HG02798 (cell line): ENCODE measurements around the gene SLC4A7.
A peak's percentile ranks its signal among the peaks of the same experiment; 100 is the strongest.
"Not testable (repeated sequence)": the region's sequence is repeated elsewhere in the genome, so short reads cannot be mapped to it uniquely, and the experiment has no call there.

Experiments
- ATAC-seq: cut with Tn5 transposase; IDR thresholded peaks from one replicate; pipeline ENCODE4 v1.9.1; 2021; ENCODE audit warnings: mild to moderate bottlenecking; ENCODE audit not compliant: unreplicated experiment, poor library complexity

SLC4A7 gene

DNA sequence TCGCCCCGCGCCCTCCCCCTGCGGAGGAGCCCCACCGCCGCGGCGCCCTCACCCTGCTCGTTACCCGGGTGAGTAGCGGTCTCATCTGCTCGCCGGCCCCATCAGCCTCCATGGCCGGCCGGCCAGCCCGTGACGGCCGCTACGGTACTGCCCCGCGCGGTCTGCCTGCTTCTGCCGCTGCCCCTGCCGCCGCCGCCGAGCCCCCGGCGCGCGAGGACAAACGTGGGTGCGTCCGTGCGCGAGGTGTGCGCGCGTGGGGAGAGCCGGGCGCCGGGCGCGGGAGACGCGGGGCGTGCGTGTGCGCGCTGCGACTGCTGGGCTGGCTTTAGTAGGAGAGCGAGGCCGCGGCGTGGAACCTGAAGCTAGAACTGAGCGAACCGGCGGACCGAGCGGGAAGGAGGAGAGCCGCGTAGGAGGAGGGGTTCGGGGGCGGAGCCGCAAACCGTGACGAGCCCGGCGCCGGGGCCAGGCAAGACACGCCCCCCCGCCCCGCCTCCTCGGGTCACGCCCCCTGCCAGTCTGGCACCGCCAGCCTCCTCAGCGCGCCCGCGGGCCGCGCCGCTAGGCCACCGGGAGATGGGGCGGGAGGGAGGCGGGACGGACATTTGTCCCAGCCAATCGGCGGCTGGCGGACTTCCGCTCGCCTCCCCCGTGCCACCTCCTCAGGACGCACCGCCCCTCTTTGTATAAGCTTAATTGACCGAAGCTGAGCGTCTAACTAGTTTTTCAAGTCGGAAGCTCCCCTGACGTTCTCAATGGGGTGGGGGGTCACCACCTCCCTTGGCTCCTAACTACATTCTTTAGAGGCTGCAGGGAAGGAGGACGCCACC lies at the start of gene SLC4A7:
Gene SLC4A7, minus strand, starts transcription at position 370 of the 830 bp plus-strand sequence. Its CDS starts 258 bp downstream, at position 112.
- ATAC-seq, result peak; percentile 93

DNA sequence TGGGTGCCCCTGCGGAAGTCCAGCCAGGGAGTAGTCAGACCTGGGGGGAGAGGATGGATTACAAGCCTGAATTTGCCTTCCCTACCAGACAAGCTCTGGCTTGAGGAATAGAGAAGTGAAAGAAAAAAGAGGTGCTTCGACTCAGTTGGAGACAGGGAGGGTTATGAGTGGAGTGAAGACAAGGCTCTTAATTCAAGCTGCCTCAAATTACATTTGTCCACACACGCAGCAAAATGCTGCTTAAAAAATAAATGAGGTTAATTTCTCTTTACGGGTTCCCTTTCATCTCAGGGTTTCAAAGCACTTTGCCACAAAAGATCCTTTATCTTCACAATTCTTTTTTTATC lies 49.0 kb upstream of the SLC4A7 start:
- ATAC-seq, result no peak

DNA sequence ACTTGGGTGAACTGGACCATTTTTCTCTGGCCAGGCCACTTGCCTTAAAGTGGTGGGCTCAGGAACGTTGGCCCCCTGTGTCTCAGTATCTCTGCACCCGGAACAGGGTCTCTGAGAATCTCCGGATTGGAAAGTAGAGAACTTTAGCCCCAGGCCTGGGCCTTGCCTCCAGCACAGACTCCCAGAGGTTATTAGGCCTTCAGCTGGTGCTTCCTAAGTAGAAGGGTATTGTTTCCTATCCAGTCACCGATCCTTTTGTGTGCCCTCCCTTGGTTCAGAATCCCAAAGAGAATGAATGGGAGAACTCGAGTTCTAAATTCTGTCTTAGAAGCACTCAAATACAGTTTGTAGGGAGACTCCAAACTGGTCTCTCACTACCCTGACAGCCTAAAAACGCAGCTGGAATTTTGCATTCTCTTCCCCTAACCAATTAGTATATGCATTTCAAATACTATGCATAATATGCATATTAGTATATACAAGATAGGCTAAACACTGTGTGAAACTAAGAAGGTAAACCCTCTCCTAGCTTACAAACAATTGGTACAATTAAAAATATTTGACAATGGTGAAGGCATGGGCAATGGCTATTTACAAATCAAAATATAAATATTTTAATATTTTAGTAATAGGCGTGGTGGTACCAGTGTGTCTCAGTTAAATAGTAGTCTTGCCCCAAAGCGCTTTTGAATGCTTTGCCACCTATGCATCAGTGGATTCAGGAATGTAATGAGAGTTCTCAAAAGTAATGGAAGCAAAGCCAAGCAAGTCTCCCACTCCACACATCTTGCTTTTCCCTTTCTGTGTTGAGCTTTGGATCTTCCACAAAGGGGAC lies 48.5 kb upstream of the SLC4A7 start:
- ATAC-seq, result no peak

GRCh38 chr3:27531193-27531751 lies 47.1 kb upstream of the SLC4A7 start:
- not testable (repeated sequence) for ATAC-seq

GRCh38 chr3:27528791-27529190 lies 44.6 kb upstream of the SLC4A7 start:
- no peak for ATAC-seq

GRCh38 chr3:27526614-27527315 lies 42.6 kb upstream of the SLC4A7 start:
- ATAC-seq, result peak; percentile 31

- no peak for ATAC-seq
These were observed 37.7 kb upstream of the SLC4A7 start for GRCh38 chr3:27521872-27522265.

DNA sequence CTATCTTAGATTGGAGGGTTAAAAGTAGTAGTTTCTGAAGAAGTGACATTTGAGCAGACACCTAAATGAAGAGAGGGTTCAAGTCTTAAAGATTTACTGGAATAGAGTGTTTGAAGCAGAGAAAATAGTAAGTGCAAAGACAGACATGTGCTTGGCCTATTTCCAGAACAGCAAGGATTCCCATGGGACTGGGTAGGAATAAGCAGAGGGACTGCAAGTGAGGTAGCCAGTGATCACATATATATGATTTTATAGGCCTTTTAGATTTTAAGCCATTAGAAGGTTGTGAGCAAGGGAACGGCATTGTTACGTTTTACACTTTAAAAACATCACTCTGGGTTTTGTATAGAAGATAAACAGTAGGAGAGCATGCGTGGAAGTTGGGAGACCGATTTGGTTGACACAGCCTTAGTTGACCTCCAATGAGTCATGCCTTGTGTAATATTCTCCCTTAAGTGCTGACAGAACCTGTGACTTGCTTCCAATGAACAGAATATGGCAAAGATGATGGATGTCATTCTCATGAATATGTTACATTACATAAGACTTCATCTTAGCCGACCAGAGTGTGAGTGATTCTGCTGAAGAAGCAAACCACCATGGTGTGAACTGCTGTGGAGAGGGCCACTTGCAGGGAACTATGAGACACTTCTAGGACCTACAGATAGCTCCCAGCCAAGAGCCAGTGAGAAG lies 37.1 kb upstream of the SLC4A7 start:
- no peak for ATAC-seq

GRCh38 chr3:27511724-27512422 lies 27.7 kb upstream of the SLC4A7 start:
- ATAC-seq, result no peak

DNA sequence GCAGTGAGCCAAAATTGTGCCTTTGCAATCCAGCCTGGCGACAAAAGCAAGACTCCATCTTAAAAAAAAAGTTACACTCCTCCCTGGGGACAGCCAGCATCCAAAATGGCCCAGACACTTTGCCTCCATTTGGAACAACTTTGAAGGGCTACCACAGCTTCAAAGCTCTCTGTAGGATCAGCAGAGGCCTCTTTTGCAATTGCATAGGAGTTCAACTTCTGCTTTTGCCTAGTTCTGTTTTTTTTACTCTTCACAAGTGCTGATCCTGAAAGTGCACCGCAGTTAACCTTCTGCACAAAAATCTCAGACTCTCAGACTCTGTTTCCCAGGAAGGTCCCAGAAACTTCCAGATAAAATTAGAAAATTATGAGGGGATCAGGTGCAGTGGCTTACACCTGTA lies 25.2 kb upstream of the SLC4A7 start:
- ATAC-seq, result no peak

DNA sequence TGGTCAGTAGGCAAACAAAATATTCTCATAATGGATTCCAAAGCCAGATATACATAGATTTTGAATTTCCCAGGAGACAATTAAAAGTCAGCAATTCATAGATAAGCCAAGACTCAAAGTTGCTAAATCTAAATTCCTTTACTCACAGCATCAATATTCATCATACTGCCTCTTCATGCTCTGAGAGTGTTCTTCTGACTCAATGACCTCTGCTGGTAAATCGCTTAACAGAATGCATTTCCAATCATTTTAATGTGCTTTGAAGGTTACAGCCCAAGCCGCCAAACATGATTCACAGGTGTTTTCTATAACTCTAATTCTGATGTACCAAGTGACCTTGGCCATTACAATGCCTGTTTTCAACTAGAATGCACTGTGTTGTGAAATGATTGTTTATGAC lies 24.2 kb upstream of the SLC4A7 start:
- no peak for ATAC-seq

DNA sequence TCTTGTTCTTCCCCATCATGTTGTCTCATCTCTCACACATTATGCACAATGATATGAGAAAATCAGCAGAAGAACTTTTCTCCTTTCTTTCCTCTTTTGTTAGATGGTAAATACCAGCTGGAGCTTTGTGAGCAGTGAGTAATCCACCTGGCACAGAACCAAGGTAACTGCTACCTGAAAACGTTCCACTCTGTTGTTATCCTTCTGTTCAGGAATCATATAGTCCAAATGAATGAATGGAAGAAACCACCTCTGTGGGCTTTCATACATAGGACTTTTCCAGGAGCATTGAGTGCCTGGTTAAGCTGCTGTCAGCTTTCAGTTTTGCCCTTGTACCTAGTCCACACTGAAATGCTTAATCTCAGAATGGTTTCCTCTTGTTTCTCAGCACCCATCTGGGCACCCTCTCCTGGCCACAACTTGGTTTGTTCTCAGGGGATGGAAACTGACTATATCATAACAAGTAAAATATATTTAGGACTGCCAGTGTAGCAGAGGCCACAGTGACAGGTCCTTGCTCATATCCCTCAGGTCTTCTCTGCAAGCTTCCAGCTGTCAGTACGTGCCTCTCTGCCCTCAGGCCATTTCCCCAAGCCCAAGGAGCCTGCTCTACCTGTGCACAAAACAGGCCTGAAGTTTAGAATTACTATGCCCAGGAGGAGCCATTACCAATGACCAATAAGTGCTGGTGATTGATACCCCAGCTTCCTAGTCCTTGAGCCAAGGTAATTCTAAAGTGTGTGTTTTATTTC lies 23.5 kb upstream of the SLC4A7 start:
- ATAC-seq, result no peak

DNA sequence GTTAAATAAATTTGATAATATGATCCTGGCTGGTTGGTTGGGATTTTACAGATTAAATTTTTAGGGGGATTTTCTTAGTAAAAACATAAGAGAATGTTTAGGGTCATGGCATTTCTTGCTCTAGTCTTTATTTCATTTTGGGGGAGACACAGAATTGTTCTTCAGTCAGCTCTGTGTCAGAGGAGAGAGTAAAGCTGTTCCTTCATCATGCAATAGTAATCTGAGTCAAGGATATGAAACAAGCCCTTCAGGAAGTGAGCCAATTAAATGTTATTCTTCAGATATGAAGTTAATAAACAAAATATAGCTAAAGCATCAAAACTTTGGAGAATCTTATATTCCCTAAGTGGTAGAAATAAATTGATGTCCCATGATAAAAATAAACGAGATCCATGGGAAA lies 22.9 kb upstream of the SLC4A7 start:
- no peak for ATAC-seq

DNA sequence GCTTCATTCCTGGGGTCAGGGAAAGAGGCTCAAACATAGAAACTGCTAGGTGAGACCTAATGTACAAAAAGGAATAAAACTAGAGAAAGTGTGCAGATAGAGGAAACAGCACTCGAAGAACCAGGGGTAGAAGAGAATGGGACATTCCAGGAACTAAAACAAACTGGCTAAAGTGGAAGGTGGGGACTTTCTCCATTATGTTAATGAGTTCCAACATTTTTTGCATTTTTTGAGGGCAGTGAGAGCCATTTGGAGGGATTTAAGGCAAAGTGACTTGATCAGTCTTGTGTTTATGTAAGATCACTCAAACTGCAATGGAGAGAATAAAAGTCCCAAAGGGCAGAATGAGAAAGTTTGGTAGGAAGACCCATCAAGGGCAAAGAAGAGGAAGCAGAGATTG lies 20.6 kb upstream of the SLC4A7 start:
- ATAC-seq, result no peak

DNA sequence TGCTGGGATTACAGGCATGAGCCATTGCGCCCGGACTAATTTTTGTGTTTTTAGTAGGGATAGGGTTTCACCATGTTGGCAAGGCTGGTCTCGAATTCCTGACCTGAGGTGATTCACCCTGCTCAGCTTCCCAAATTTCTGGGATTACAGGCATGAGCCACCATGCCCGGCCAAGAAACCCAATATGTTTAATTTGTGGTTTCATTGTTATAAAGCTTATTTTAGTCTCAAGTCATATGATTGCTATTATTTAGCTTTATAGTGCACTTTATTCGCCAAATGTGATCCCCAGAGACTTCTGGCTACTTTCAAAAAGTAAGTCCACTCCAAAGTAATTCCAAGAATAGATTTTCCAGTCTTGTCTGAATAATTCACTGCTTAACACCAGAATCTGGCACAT lies 19.3 kb upstream of the SLC4A7 start:
- no peak for ATAC-seq

DNA sequence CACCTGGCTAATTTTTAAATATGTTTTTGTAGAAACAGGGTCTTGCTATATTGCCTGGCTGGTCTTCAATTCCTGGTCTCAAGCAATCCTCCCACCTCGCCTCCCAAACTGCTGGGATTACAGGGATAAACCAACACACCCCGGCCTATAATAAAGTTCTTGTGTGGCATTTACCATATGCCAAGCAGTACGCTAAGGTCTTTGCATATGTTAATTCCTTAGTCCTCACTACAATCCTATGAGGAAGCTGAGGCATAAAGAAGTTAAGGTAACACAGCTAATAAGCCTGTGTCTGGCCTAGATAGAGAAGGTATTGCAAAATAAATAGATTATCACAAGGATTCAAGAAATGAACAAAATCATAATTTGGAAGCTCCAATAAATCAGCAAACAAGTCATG lies 17.6 kb upstream of the SLC4A7 start:
- no peak for ATAC-seq

DNA sequence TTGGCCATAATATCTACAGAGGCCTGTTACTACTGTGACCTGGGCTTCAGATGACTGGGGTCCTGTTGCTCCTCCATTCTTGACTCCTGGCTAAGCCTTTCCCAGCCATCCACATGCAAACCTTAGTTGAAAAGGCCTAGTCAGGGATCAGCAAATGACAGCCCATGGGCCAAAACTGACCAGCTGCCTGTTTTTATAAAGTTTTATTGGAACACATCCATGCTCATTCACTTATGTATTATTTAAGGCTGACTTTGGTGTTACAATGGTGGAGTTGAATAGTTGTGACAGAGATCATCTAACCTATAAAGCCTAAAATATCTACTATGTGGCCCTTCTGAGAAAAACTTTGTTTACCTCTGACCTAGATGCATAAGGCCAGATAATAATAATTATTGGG lies 16.8 kb upstream of the SLC4A7 start:
- ATAC-seq, result no peak

GRCh38 chr3:27500035-27500434 lies 15.9 kb upstream of the SLC4A7 start:
- ATAC-seq, result no peak

DNA sequence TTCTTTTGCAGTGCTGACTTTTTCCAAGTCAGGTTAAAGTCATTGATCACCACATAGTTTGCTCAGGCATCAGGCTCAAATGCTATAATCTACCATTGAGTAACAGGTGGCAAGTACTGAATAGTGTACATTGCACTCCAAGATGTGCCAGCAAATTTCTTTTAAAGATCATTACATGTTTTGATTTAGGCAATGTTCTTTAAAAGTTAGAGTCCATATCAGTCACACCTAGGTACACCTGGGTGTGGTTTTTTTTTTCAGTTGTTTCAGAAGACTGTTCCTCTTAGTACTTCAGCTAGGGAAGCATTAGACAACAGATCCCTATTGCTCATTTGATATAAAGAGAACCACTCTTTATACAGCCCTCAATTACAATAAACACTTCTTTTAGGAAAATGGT lies 10.6 kb upstream of the SLC4A7 start:
- ATAC-seq, result no peak
